A549 (cell line): ENCODE results near the gene SP140L.

Experiments used
- CTCF ChIP-seq: fragments of >200 bp; sonication (Bioruptor Twin); formaldehyde crosslinking; IDR thresholded peaks from 3 replicates; pipeline ENCODE4 v1.5.1; 2016
- ESRRA ChIP-seq: fragments of 150-350 bp; IDR thresholded peaks from 2 replicates; pipeline ENCODE4 v1.6.1; 2014; ENCODE audit warnings: mild to moderate bottlenecking, low read length, borderline replicate concordance

GRCh38 chr2:230343747-230344146, 16.8 kb downstream of the SP140L start:
- TF ChIP-seq ESRRA (no peak), CTCF (no peak)
